GM12878 (cell line): ENCODE data around the gene CCP110. TPM values are rescaled to one million over a fixed set of nuclear protein-coding genes. Genes with fewer than 3 reads are reported as not detected.

Experiments used
- BHLHE40 ChIP-seq, 2 experiments: fragments of 450-650 bp in 1 of 2; IDR thresholded peaks; 2 replicates each; pipeline ENCODE4 v1.6.1; 2011 to 2017; ENCODE audit warnings: low read depth in 2 of 2, borderline replicate concordance in 1 of 2, improper control_type of control experiment in 1 of 2, low read length in 1 of 2, mild to moderate bottlenecking in 1 of 2
- BRCA1 ChIP-seq: IDR thresholded peaks from 2 replicates; pipeline ENCODE4 v1.6.1; 2011; ENCODE audit warnings: low read depth, low read length, improper control_type of control experiment
- IKZF1 ChIP-seq: fragments of 450-650 bp; conservative IDR thresholded peaks from 2 replicates; pipeline ENCODE4 v1.6.1; 2017; ENCODE audit warnings: antibody characterized with exemption, mild to moderate bottlenecking
- NFYA ChIP-seq: IDR thresholded peaks from 2 replicates; pipeline ENCODE4 v1.6.1; 2011; ENCODE audit warnings: low read depth, mild to moderate bottlenecking, low read length, improper control_type of control experiment, borderline replicate concordance
- PAX8 ChIP-seq: fragments of 450-650 bp; IDR thresholded peaks from 2 replicates; pipeline ENCODE4 v1.6.1; 2017; ENCODE audit warnings: mild to moderate bottlenecking, moderate library complexity
- POLR2A ChIP-seq: IDR thresholded peaks from 2 replicates; pipeline ENCODE4 v1.6.1; 2011; ENCODE audit warnings: low read depth, mild to moderate bottlenecking, low read length
- POU2F2 ChIP-seq: IDR thresholded peaks from 3 replicates; pipeline ENCODE4 v1.6.1; 2011; ENCODE audit warnings: low read depth, mild to moderate bottlenecking, low read length, borderline replicate concordance
- RELB ChIP-seq: fragments of 450-650 bp; IDR thresholded peaks from 2 replicates; pipeline ENCODE4 v1.6.1; 2017; ENCODE audit warnings: low read depth, mild to moderate bottlenecking, moderate library complexity
- SMAD1 ChIP-seq: fragments of 450-650 bp; IDR thresholded peaks from 2 replicates; pipeline ENCODE4 v1.6.1; 2018; ENCODE audit warnings: mild to moderate bottlenecking, low read depth; ENCODE audit not compliant: partially characterized antibody
- SPI1 ChIP-seq: IDR thresholded peaks from 2 replicates; pipeline ENCODE4 v1.6.1; 2011; ENCODE audit warnings: low read depth, mild to moderate bottlenecking, low read length, moderate library complexity, borderline replicate concordance; ENCODE audit not compliant: insufficient read depth
- TARDBP ChIP-seq: IDR thresholded peaks from 2 replicates; pipeline ENCODE4 v1.6.1; 2016; ENCODE audit warnings: borderline replicate concordance
- YY1 ChIP-seq: IDR thresholded peaks from 2 replicates; pipeline ENCODE4 v1.6.1; 2011; ENCODE audit warnings: low read depth, mild to moderate bottlenecking, low read length
- ZNF24 ChIP-seq: fragments of 450-650 bp; IDR thresholded peaks from 2 replicates; pipeline ENCODE4 v1.6.1; 2017; ENCODE audit warnings: antibody characterized with exemption, mild to moderate bottlenecking
- ZZZ3 ChIP-seq: IDR thresholded peaks from 2 replicates; pipeline ENCODE4 v1.6.1; 2011; ENCODE audit warnings: low read depth; ENCODE audit not compliant: control insufficient read depth, insufficient read length
- polyA plus RNA-seq, 11 experiments: library from polyadenylated mRNA; depleted of rRNA in 4 of 11; unstranded in 6 of 11; stranded (reverse) in 5 of 11; fragments of >200 nt; fragmentation: Nextera tagmentation in 4 of 11; fragmentation: Illumina TruSeq in 1 of 11; extraction: Ambion mirVana in 4 of 11; extraction: Trizol in 1 of 11; gene quantifications; 1 replicate in 1 of 11; 2 replicates in 10 of 11; pipeline versions ENCODE4 v1.2.1 to v1.2.3, GENCODE V29; 2011 to 2016; ENCODE audit warnings: inconsistent platforms in 2 of 11, missing spikeins in 2 of 11, low read depth in 1 of 11
- total RNA-seq, 4 experiments: library from RNA; depleted of rRNA in 3 of 4; stranded (reverse); fragments of >200 nt in 3 of 4; fragmentation: Illumina TruSeq in 1 of 4; extraction: Trizol in 1 of 4; gene quantifications; 2 replicates each; pipeline versions ENCODE4 v1.2.1 to v1.2.3, GENCODE V29; 2013 to 2021
- TF ChIP-seq, protein P1 (sequence below): fragments of 450-650 bp; IDR thresholded peaks from 2 replicates; pipeline ENCODE4 v1.6.1; 2016; ENCODE audit warnings: mild to moderate bottlenecking, moderate library complexity, borderline replicate concordance
- TF ChIP-seq, protein P2 (sequence below): fragments of 450-650 bp; IDR thresholded peaks from 2 replicates; pipeline ENCODE4 v1.6.1; 2018; ENCODE audit warnings: mild to moderate bottlenecking, low read depth, moderate library complexity; ENCODE audit not compliant: partially characterized antibody
- TF ChIP-seq, protein P3 (sequence below): fragments of 450-650 bp; IDR thresholded peaks from 2 replicates; pipeline ENCODE4 v1.6.1; 2017; ENCODE audit warnings: borderline replicate concordance

Gene CCP110
- total and polyA plus RNA-seq, 10 of the 15 experiments (the other 5 are each of a cell fraction or from before 2014, with no cell fraction given), result 6.4 to 38.1 (median 26.7) TPM

DNA sequence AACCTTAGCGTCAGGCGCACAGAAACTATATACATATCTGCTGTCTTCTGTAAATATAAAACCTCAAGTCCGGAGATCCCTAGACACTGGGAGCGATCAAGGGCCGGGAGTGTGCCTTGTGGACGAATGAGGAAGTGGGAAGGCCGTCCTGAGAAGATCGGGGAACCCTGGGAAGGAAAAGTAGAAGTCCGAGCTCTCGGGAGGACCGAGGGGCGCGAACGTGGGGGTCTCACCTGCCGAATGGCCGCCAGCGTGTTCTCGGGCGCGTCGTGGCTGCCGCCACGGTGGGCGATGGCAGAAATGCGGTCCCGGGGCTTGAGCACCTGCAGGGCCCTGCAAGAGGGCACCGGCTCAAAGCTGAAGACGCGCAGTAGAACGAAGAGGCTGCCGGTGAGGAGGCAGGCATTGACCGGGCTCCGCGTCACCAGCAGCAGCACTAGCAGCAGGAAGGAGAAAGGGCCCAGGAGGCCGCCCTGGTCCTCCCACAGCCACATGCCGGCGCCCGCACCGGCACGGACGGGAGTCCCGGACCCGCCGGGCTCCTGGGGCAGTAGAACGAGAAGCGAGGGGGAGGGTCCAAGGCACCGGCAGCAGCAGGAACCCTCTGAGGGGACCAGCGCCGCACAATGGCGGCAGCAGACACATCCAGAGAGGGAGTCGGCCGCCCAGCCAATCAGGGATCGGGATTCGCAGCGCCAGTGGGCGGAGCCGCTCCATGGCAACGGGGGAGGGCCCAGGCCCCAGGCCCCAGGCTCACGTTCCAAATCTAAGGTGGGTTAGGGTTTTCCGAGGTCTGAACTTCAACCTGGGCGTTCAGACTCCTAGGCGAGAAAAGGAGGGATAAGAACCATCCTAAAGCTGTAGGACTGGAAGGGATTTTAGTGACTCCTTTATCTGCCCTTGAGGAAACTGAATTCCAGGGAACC, 2.0 kb upstream of the CCP110 start, which contains the start of gene GDE1 (continued):
- no peak; the same call in none of the 2 replicates for TF ChIP-seq IKZF1
- TF ChIP-seq NFYA, result no peak
- TF ChIP-seq, protein P1, sequence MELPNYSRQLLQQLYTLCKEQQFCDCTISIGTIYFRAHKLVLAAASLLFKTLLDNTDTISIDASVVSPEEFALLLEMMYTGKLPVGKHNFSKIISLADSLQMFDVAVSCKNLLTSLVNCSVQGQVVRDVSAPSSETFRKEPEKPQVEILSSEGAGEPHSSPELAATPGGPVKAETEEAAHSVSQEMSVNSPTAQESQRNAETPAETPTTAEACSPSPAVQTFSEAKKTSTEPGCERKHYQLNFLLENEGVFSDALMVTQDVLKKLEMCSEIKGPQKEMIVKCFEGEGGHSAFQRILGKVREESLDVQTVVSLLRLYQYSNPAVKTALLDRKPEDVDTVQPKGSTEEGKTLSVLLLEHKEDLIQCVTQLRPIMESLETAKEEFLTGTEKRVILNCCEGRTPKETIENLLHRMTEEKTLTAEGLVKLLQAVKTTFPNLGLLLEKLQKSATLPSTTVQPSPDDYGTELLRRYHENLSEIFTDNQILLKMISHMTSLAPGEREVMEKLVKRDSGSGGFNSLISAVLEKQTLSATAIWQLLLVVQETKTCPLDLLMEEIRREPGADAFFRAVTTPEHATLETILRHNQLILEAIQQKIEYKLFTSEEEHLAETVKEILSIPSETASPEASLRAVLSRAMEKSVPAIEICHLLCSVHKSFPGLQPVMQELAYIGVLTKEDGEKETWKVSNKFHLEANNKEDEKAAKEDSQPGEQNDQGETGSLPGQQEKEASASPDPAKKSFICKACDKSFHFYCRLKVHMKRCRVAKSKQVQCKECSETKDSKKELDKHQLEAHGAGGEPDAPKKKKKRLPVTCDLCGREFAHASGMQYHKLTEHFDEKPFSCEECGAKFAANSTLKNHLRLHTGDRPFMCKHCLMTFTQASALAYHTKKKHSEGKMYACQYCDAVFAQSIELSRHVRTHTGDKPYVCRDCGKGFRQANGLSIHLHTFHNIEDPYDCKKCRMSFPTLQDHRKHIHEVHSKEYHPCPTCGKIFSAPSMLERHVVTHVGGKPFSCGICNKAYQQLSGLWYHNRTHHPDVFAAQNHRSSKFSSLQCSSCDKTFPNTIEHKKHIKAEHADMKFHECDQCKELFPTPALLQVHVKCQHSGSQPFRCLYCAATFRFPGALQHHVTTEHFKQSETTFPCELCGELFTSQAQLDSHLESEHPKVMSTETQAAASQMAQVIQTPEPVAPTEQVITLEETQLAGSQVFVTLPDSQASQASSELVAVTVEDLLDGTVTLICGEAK, result no peak
- TF ChIP-seq ZNF24, result no peak
- TF ChIP-seq SMAD1, result no peak
- TF ChIP-seq BRCA1, result no peak
- 0 out of 2 replicates have a peak, but pooled peaks have one; percentile 8 for TF ChIP-seq RELB
- TF ChIP-seq, protein P2, sequence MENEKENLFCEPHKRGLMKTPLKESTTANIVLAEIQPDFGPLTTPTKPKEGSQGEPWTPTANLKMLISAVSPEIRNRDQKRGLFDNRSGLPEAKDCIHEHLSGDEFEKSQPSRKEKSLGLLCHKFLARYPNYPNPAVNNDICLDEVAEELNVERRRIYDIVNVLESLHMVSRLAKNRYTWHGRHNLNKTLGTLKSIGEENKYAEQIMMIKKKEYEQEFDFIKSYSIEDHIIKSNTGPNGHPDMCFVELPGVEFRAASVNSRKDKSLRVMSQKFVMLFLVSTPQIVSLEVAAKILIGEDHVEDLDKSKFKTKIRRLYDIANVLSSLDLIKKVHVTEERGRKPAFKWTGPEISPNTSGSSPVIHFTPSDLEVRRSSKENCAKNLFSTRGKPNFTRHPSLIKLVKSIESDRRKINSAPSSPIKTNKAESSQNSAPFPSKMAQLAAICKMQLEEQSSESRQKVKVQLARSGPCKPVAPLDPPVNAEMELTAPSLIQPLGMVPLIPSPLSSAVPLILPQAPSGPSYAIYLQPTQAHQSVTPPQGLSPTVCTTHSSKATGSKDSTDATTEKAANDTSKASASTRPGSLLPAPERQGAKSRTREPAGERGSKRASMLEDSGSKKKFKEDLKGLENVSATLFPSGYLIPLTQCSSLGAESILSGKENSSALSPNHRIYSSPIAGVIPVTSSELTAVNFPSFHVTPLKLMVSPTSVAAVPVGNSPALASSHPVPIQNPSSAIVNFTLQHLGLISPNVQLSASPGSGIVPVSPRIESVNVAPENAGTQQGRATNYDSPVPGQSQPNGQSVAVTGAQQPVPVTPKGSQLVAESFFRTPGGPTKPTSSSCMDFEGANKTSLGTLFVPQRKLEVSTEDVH, result no peak
- TF ChIP-seq, protein P3, sequence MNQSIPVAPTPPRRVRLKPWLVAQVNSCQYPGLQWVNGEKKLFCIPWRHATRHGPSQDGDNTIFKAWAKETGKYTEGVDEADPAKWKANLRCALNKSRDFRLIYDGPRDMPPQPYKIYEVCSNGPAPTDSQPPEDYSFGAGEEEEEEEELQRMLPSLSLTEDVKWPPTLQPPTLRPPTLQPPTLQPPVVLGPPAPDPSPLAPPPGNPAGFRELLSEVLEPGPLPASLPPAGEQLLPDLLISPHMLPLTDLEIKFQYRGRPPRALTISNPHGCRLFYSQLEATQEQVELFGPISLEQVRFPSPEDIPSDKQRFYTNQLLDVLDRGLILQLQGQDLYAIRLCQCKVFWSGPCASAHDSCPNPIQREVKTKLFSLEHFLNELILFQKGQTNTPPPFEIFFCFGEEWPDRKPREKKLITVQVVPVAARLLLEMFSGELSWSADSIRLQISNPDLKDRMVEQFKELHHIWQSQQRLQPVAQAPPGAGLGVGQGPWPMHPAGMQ, result no peak
- TF ChIP-seq PAX8, result no peak
- TF ChIP-seq SPI1, result peak; percentile 75
- peak; percentile 87 to 91 for TF ChIP-seq BHLHE40 (IDR thresholded peaks at IDR 0.05; ENCODE audit: borderline replicate concordance in 1 of 2, low read depth in 2 of 2, low read length in 1 of 2)
- 0 out of 3 replicates have a peak, but pooled peaks have one; percentile 37 for TF ChIP-seq POU2F2
- no peak for TF ChIP-seq ZZZ3
- no peak for TF ChIP-seq TARDBP
- peak; percentile 95 for TF ChIP-seq YY1
- peak; percentile 89 for TF ChIP-seq POLR2A
